HCT116 (cell line): ENCODE data around the gene CACNA2D2. TPM values are rescaled to one million over a fixed set of nuclear protein-coding genes. Genes with fewer than 3 reads are reported as not detected.

Experiments
- ATAC-seq: fragments of 200-7000 bp; cut with Tn5 transposase; 2 replicates; pipeline ENCODE4 v1.9.1; 2020; ENCODE audit warnings: mild to moderate bottlenecking, moderate library complexity
- BruUV-seq: library from RNA; stranded (reverse); fragments of 400-500 nt; replicated peaks from 2 replicates; lab custom pipeline; 2021; lab: Mats Ljungman, UMichigan
- CTCF ChIA-PET: fragments of 300-600 bp; sonication (Branson Sonifier 250); formaldehyde crosslinking; loops from one replicate; lab custom pipeline; 2021; ENCODE audit warnings: antibody characterized with exemption; lab: Charles Lee
- POLR2A ChIA-PET: fragments of 300-600, 350-600 bp; sonication (Branson Sonifier 250); formaldehyde crosslinking; loops from one replicate; lab custom pipeline; 2021; ENCODE audit warnings: antibody characterized with exemption; lab: Charles Lee
- RAD21 ChIA-PET, 2 experiments: fragments of 300-600 bp; sonication (Branson Sonifier 250); formaldehyde crosslinking; loops; one replicate each; lab custom pipeline; 2023; ENCODE audit warnings: low total read pairs in 2 of 2; ENCODE audit not compliant: uncharacterized antibody in 2 of 2, unreplicated experiment in 2 of 2, low non-redundant PET in 1 of 2; lab: Charles Lee
- DNase-seq: peaks from one replicate; pipeline ENCODE4 v3.0.0-alpha.2; 2010; ENCODE audit warnings: low read depth, low spot score
- H2AFZ ChIP-seq: fragments of 200-600 bp; shearing (Covaris generic), sonication (generic); 2 replicates; pipeline ENCODE4 v1.6.1; 2017; ENCODE audit warnings: low read depth, mixed run types, mixed read lengths, antibody characterized with exemption, low read length; ENCODE audit not compliant: poor library complexity, severe bottlenecking
- H3K27ac ChIP-seq: 2 replicates; pipeline ENCODE4 v1.5.1; 2012; ENCODE audit warnings: low read depth, low read length
- H3K27me3 ChIP-seq: fragments of 200-600 bp; sonication (generic); 2 replicates; pipeline ENCODE4 v1.6.1; 2016; ENCODE audit warnings: mixed run types, low read length, mixed read lengths; ENCODE audit not compliant: insufficient read depth
- H3K36me3 ChIP-seq, 2 experiments: fragments of 200-500 bp in 1 of 2; fragments of 200-600 bp in 1 of 2; sonication (Bioruptor generic) in 1 of 2; sonication (generic) in 1 of 2; 2 replicates each; pipeline versions ENCODE4 v1.5.1 to v1.6.1; 2014 to 2016; ENCODE audit warnings: low read length in 2 of 2, inconsistent platforms in 1 of 2, mixed read lengths in 1 of 2, mixed run types in 1 of 2; ENCODE audit not compliant: insufficient read depth in 2 of 2, control insufficient read depth in 1 of 2
- H3K4me1 ChIP-seq, 2 experiments: fragments of 200-600 bp in 1 of 2; sonication (generic) in 1 of 2; 2 replicates each; pipeline versions ENCODE4 v1.5.1 to v1.6.1; 2012 to 2017; ENCODE audit warnings: low read length in 2 of 2, inconsistent platforms in 1 of 2, mild to moderate bottlenecking in 1 of 2, mixed read lengths in 1 of 2, mixed run types in 1 of 2, moderate library complexity in 1 of 2; ENCODE audit not compliant: insufficient read depth in 2 of 2, control insufficient read depth in 1 of 2
- H3K4me2 ChIP-seq: fragments of 200-600 bp; sonication (generic); 2 replicates; pipeline ENCODE4 v1.6.1; 2017; ENCODE audit warnings: mixed run types, low read length, mixed read lengths
- H3K4me3 ChIP-seq, 2 experiments: fragments of 200-600 bp in 1 of 2; sonication (generic) in 1 of 2; replicated peaks in 1 of 2; 2 replicates each; pipeline ENCODE4 v1.5.1; 2011 to 2016; ENCODE audit warnings: low read length in 2 of 2, control low read depth in 1 of 2, low read depth in 1 of 2, mild to moderate bottlenecking in 1 of 2, mixed read lengths in 1 of 2, mixed run types in 1 of 2
- H3K79me2 ChIP-seq: fragments of 200-600 bp; sonication (generic); 2 replicates; pipeline ENCODE4 v1.6.1; 2017; ENCODE audit warnings: mild to moderate bottlenecking, mixed run types, low read length, moderate library complexity, mixed read lengths; ENCODE audit not compliant: insufficient read depth
- H3K9ac ChIP-seq: fragments of 200-600 bp; sonication (generic); 2 replicates; pipeline ENCODE4 v1.6.1; 2016; ENCODE audit warnings: low read length, mixed read lengths
- H3K9me2 ChIP-seq: fragments of 200-600 bp; sonication (generic), shearing (Covaris generic); 2 replicates; pipeline ENCODE4 v1.6.1; 2017; ENCODE audit warnings: mixed run types, mild to moderate bottlenecking, moderate library complexity; ENCODE audit not compliant: insufficient read depth
- H3K9me3 ChIP-seq, 2 experiments: fragments of 200-500 bp in 1 of 2; fragments of 200-600 bp in 1 of 2; sonication (Bioruptor generic) in 1 of 2; sonication (generic) in 1 of 2; 2 replicates each; pipeline ENCODE4 v1.6.1; 2014 to 2017; ENCODE audit warnings: low read length in 2 of 2, mixed read lengths in 2 of 2, inconsistent platforms in 1 of 2, low read depth in 1 of 2, mild to moderate bottlenecking in 1 of 2, mixed run types in 1 of 2, moderate library complexity in 1 of 2; ENCODE audit not compliant: control insufficient read depth in 1 of 2, insufficient read depth in 1 of 2
- H4K20me1 ChIP-seq: fragments of 200-600 bp; sonication (generic), shearing (Covaris generic); 2 replicates; pipeline ENCODE4 v1.6.1; 2017; ENCODE audit warnings: mixed run types, mild to moderate bottlenecking, moderate library complexity; ENCODE audit not compliant: insufficient read depth
- CBX3 ChIP-seq: IDR thresholded peaks from 2 replicates; pipeline ENCODE4 v1.6.1; 2012; ENCODE audit warnings: low read depth
- EGR1 ChIP-seq: IDR thresholded peaks from 2 replicates; pipeline ENCODE4 v1.6.1; 2012; ENCODE audit warnings: low read depth
- EZH2 ChIP-seq: fragments of 200-600 bp; sonication (generic); IDR thresholded peaks from 2 replicates; pipeline ENCODE4 v1.6.1; 2017; ENCODE audit warnings: antibody characterized with exemption, mixed run types
- EZH2phosphoT487 ChIP-seq: fragments of 200-600 bp; IDR thresholded peaks from 2 replicates; pipeline ENCODE4 v1.6.1; 2018; ENCODE audit warnings: antibody characterized with exemption, borderline replicate concordance
- FOSL1 ChIP-seq: IDR thresholded peaks from 2 replicates; pipeline ENCODE4 v1.6.1; 2012; ENCODE audit warnings: low read depth
- JUND ChIP-seq: IDR thresholded peaks from 2 replicates; pipeline ENCODE4 v1.6.1; 2012
- POLR2A ChIP-seq: IDR thresholded peaks from 2 replicates; pipeline ENCODE4 v1.7.0; 2011; ENCODE audit warnings: borderline replicate concordance; ENCODE audit not compliant: insufficient read depth, insufficient read length; ENCODE audit errors: extremely low read depth
- POLR2AphosphoS5 ChIP-seq: IDR thresholded peaks from 2 replicates; pipeline ENCODE4 v1.6.1; 2011; ENCODE audit warnings: mild to moderate bottlenecking, low read depth, low read length, moderate library complexity
- RAD21 ChIP-seq: IDR thresholded peaks from 2 replicates; pipeline ENCODE4 v1.6.1; 2012; ENCODE audit warnings: low read depth, mild to moderate bottlenecking
- SP1 ChIP-seq: IDR thresholded peaks from 2 replicates; pipeline ENCODE4 v1.6.1; 2012; ENCODE audit warnings: low read depth
- TCF7L2 ChIP-seq: IDR thresholded peaks from 2 replicates; pipeline ENCODE4 v1.7.0; 2011; ENCODE audit warnings: borderline replicate concordance, inconsistent platforms; ENCODE audit not compliant: insufficient read depth, insufficient read length; ENCODE audit errors: extremely low read depth
- YY1 ChIP-seq: IDR thresholded peaks from 2 replicates; pipeline ENCODE4 v1.6.1; 2011; ENCODE audit warnings: low read length, low read depth, moderate library complexity, mild to moderate bottlenecking; ENCODE audit not compliant: insufficient replicate concordance; ENCODE audit errors: extremely low read depth
- ZBTB33 ChIP-seq: IDR thresholded peaks from 2 replicates; pipeline ENCODE4 v1.6.1; 2011; ENCODE audit warnings: mild to moderate bottlenecking, low read length, moderate library complexity; ENCODE audit not compliant: insufficient replicate concordance; ENCODE audit errors: extremely low read depth
- ZNF274 ChIP-seq: fragments of 200-500 bp; sonication (Bioruptor generic); IDR thresholded peaks from 2 replicates; pipeline ENCODE4 v1.6.1; 2014; ENCODE audit warnings: mild to moderate bottlenecking, low read depth, low read length, inconsistent platforms
- intact Hi-C: fragments of 100-400 bp; cut with micrococcal nuclease; formaldehyde crosslinking; loops from 2 replicates; pipeline ENCODE4 v1.10.0; 2022
- total RNA-seq: library from RNA; stranded (reverse); gene quantifications from one replicate; pipeline ENCODE4 v1.2.1, GENCODE V29; 2021; ENCODE audit not compliant: unreplicated experiment
- TF ChIP-seq, protein P1 (sequence below): IDR thresholded peaks from 2 replicates; pipeline ENCODE4 v1.6.1; 2012

The CACNA2D2 gene
- total RNA-seq, 1 experiment from 2014 or later: 10.2 TPM

DNA sequence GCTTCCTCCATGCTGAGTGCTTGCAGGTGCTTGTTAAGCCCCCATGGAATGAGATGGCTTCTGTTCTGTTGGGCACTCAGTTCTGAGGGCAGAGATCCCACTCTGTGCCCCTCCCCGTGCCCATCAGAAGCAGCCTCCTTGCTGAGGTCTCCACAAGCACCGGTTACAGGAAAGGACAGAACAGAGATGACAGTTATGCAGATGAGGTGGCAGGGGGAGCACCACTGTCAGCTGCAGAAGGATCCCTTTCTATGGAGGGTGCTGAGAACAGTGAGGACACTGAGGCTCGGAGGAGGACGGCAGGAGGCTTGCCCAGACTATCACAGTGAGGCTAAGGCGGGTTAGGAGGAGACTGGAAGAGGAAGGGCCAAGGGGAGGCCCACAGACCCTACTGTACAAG lies 12.4 kb downstream of the CACNA2D2 start:
- ChIA-PET CTCF (no interaction called here), POLR2A (no interaction called here)
- no peak for ATAC-seq

GRCh38 chr3:50490424-50490823 lies 13.0 kb downstream of the CACNA2D2 start:
- peaks cover 0 to 9% of the 10 kb centered on the region in 2 experiments; a peak in 1 of 4 replicates for H3K4me1 ChIP-seq
- no peaks in the 10 kb centered on the region for H4K20me1 ChIP-seq
- BruUV-seq: no TSS peak
- H3K27ac ChIP-seq: no peak overlapping the region
- H3K36me3 ChIP-seq: no peaks in the 10 kb centered on the region
- ATAC-seq (no peak), DNase-seq (no peak)
- no peaks in the 10 kb centered on the region for H3K9me3 ChIP-seq
- H2AFZ ChIP-seq: no peak overlapping the region
- RAD21 ChIA-PET: no interaction called here
- CTCF ChIA-PET: no interaction called here
- H3K79me2 ChIP-seq: no peaks in the 10 kb centered on the region
- H3K4me2 ChIP-seq: no peak overlapping the region
- H3K9ac ChIP-seq: no peak overlapping the region
- H3K4me3 ChIP-seq: no peak overlapping the region
- no peaks in the 10 kb centered on the region for H3K27me3 ChIP-seq
- H3K9me2 ChIP-seq: no peaks in the 10 kb centered on the region
- TF ChIP-seq YY1: no peak
- no peak for TF ChIP-seq ZNF274
- TF ChIP-seq, protein P1, sequence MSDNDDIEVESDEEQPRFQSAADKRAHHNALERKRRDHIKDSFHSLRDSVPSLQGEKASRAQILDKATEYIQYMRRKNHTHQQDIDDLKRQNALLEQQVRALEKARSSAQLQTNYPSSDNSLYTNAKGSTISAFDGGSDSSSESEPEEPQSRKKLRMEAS: no peak
- TF ChIP-seq TCF7L2: no peak
- TF ChIP-seq CBX3: no peak
- TF ChIP-seq POLR2A: no peak
- TF ChIP-seq SP1: no peak
- intact Hi-C loops: no loop called here
- POLR2A ChIA-PET: no interaction called here

More for the DNA sequence above, 12.4 kb downstream of the CACNA2D2 start:
- no peak overlapping the region for H3K27ac ChIP-seq
- BruUV-seq: no TSS peak
- H3K27me3 ChIP-seq: no peaks in the 10 kb centered on the region
- intact Hi-C loops: no loop called here
- no peaks in the 10 kb centered on the region for H3K9me2 ChIP-seq
- no peak overlapping the region for H3K9ac ChIP-seq
- H3K79me2 ChIP-seq: no peaks in the 10 kb centered on the region
- no peaks in the 10 kb centered on the region for H3K9me3 ChIP-seq
- H3K36me3 ChIP-seq: no peaks in the 10 kb centered on the region
- H3K4me3 ChIP-seq: no peak overlapping the region
- no peak overlapping the region for H2AFZ ChIP-seq
- TF ChIP-seq EZH2phosphoT487: no peak
- no peak for TF ChIP-seq EGR1
- TF ChIP-seq JUND: no peak
- no peak for TF ChIP-seq POLR2AphosphoS5
- TF ChIP-seq RAD21: no peak
- TF ChIP-seq ZBTB33: no peak
- no peak for TF ChIP-seq FOSL1
- TF ChIP-seq CBX3: no peak
- TF ChIP-seq EZH2: no peak
- H3K4me2 ChIP-seq: no peak overlapping the region
- DNase-seq: no peak
- RAD21 ChIA-PET: no interaction called here
- H3K4me1 ChIP-seq: peaks cover 0 to 6% of the 10 kb centered on the region in 2 experiments; a peak in 1 of 4 replicates
- no peaks in the 10 kb centered on the region for H4K20me1 ChIP-seq
